Measurements from ENCODE around the gene MACROD2.
A peak's percentile ranks its signal among the peaks of the same experiment; 100 is the strongest.

Gene MACROD2

GRCh38 chr20:15603506-15603905, 1608.2 kb downstream of the MACROD2 start:
- TF ChIP-seq CTCF (IDR thresholded peaks at IDR 0.05; ENCODE audit: insufficient read depth, low read length, poor library complexity, severe bottlenecking): no peak
- H3K36me3 ChIP-seq (ENCODE audit: control insufficient read depth, insufficient read depth, low read length): no peaks in the 10 kb centered on the region
- DNase-seq (ENCODE audit: extremely low read depth, insufficient read length): no peak

GRCh38 chr20:15603978-15604805, 1608.9 kb downstream of the MACROD2 start:
- no peak for DNase-seq (ENCODE audit: extremely low read depth, insufficient read length)
- TF ChIP-seq CTCF (IDR thresholded peaks at IDR 0.05; ENCODE audit: insufficient read depth, low read length, poor library complexity, severe bottlenecking): no peak

More at GRCh38 chr20:15603506-15603905, 1608.2 kb downstream of the MACROD2 start:
- no peaks in the 10 kb centered on the region; the same call in 1 of the 2 replicates for H3K27me3 ChIP-seq (replicated peaks; ENCODE audit: control insufficient read depth, insufficient read depth, low read length)
- H3K4me3 ChIP-seq (replicated peaks; ENCODE audit: low read depth, low read length): no peak overlapping the region

GRCh38 chr20:15609921-15610320, 1614.6 kb downstream of the MACROD2 start:
- no peak for TF ChIP-seq CTCF (IDR thresholded peaks at IDR 0.05; ENCODE audit: insufficient read depth, low read length, poor library complexity, severe bottlenecking)
- Histone ChIP-seq H3K4me3 (replicated peaks; ENCODE audit: low read depth, low read length) (no peak overlapping the region), H3K36me3 (ENCODE audit: control insufficient read depth, insufficient read depth, low read length) (no peaks in the 10 kb centered on the region), H3K27me3 (replicated peaks; ENCODE audit: control insufficient read depth, insufficient read depth, low read length) (no peaks in the 10 kb centered on the region)
- DNase-seq (ENCODE audit: extremely low read depth, insufficient read length): no peak

More at GRCh38 chr20:15603978-15604805, 1608.9 kb downstream of the MACROD2 start:
- Histone ChIP-seq H3K36me3 (ENCODE audit: control insufficient read depth, insufficient read depth, low read length) (no peaks in the 10 kb centered on the region), H3K4me3 (replicated peaks; ENCODE audit: low read depth, low read length) (no peak overlapping the region), H3K27me3 (replicated peaks; ENCODE audit: control insufficient read depth, insufficient read depth, low read length) (no peaks in the 10 kb centered on the region; the same call in 1 of the 2 replicates)

GRCh38 chr20:15610787-15611186, 1615.5 kb downstream of the MACROD2 start:
- no peak for TF ChIP-seq CTCF (IDR thresholded peaks at IDR 0.05; ENCODE audit: insufficient read depth, low read length, poor library complexity, severe bottlenecking)
- Histone ChIP-seq H3K36me3 (ENCODE audit: control insufficient read depth, insufficient read depth, low read length) (no peaks in the 10 kb centered on the region), H3K27me3 (replicated peaks; ENCODE audit: control insufficient read depth, insufficient read depth, low read length) (no peaks in the 10 kb centered on the region), H3K4me3 (replicated peaks; ENCODE audit: low read depth, low read length) (no peak overlapping the region)
- peak; percentile 6 for DNase-seq (ENCODE audit: extremely low read depth, insufficient read length)

GRCh38 chr20:15611541-15611940, 1616.2 kb downstream of the MACROD2 start:
- H3K36me3 ChIP-seq (ENCODE audit: control insufficient read depth, insufficient read depth, low read length): no peaks in the 10 kb centered on the region
- no peak overlapping the region for H3K4me3 ChIP-seq (replicated peaks; ENCODE audit: low read depth, low read length)
- H3K27me3 ChIP-seq (replicated peaks; ENCODE audit: control insufficient read depth, insufficient read depth, low read length): no peaks in the 10 kb centered on the region
- DNase-seq (ENCODE audit: extremely low read depth, insufficient read length): no peak
- TF ChIP-seq CTCF (IDR thresholded peaks at IDR 0.05; ENCODE audit: insufficient read depth, low read length, poor library complexity, severe bottlenecking): no peak

All from GM06990 (cell line).